K562 (cell line): ENCODE results near the gene KLK2. TPM values are rescaled to one million over a fixed set of nuclear protein-coding genes. Genes with fewer than 3 reads are reported as not detected.
A peak's percentile ranks its signal among the peaks of the same experiment; 100 is the strongest.

Source experiments
- ATAC-seq: fragments of 200-7000 bp; cut with Tn5 transposase; 3 replicates; pipeline ENCODE4 v1.9.1; 2020; ENCODE audit warnings: moderate library complexity
- BruUV-seq: library from RNA; stranded (reverse); fragments of 400-500 nt; replicated peaks from 2 replicates; lab custom pipeline; 2021; lab: Mats Ljungman, UMichigan
- CTCF ChIA-PET: fragments of 300-600 bp; formaldehyde crosslinking; extraction: SDS; loops from one replicate; lab custom pipeline; 2021; ENCODE audit warnings: low intra/inter-chr PET ratio; lab: Yijun Ruan, JAX
- POLR2A ChIA-PET: fragments of 300-600, 350-650 bp; sonication (Branson Sonifier 250); formaldehyde crosslinking; extraction: SDS; loops from one replicate; lab custom pipeline; 2021; ENCODE audit warnings: antibody characterized with exemption, inconsistent platforms; lab: Yijun Ruan, JAX
- DNase-seq, 4 experiments: peaks; one replicate each; pipeline versions ENCODE4 v3.0.0 to v3.0.0-alpha.2; 2011 to 2018; ENCODE audit warnings: low spot score in 3 of 4, mixed read lengths in 3 of 4; ENCODE audit errors: extremely low read depth in 1 of 4
- FAIRE-seq: peaks from 2 replicates; lab custom pipeline; 2011; peaks lifted over from hg19 to GRCh38; lab: Jason Lieb, UNC
- H2AFZ ChIP-seq: 2 replicates; pipeline ENCODE4 v1.6.0; 2011; ENCODE audit warnings: low read depth, low read length, control low read depth, inconsistent platforms
- H3K27ac ChIP-seq: fragments of 200-600 bp; 3 replicates; pipeline ENCODE4 v1.8.0; 2011; ENCODE audit warnings: low read depth, mild to moderate bottlenecking, control low read depth, inconsistent platforms, low read length, moderate library complexity, mixed read lengths; ENCODE audit errors: extremely low read depth
- H3K27me3 ChIP-seq, 2 experiments: fragments of 300-600 bp in 1 of 2; 2 replicates in 1 of 2; 3 replicates in 1 of 2; pipeline versions ENCODE4 v1.6.0 to v1.8.0; 2011; ENCODE audit warnings: inconsistent platforms in 2 of 2, low read length in 2 of 2, mild to moderate bottlenecking in 1 of 2, mixed read lengths in 1 of 2, moderate library complexity in 1 of 2; ENCODE audit not compliant: control insufficient read depth in 2 of 2, insufficient read depth in 2 of 2
- H3K36me3 ChIP-seq: fragments of 300-600 bp; 3 replicates; pipeline ENCODE4 v1.8.0; 2011; ENCODE audit warnings: mild to moderate bottlenecking, low read length, inconsistent platforms; ENCODE audit not compliant: control insufficient read depth, insufficient read depth
- H3K4me1 ChIP-seq, 2 experiments: fragments of 200-600 bp in 1 of 2; replicated peaks in 1 of 2; 2 replicates in 1 of 2; 3 replicates in 1 of 2; pipeline versions ENCODE4 v1.5.1 to v1.8.0; 2011; ENCODE audit warnings: inconsistent platforms in 2 of 2, low read length in 2 of 2, mild to moderate bottlenecking in 1 of 2, mixed read lengths in 1 of 2, moderate library complexity in 1 of 2; ENCODE audit not compliant: control insufficient read depth in 2 of 2, insufficient read depth in 2 of 2
- H3K4me2 ChIP-seq: 2 replicates; pipeline ENCODE4 v1.6.1; 2011; ENCODE audit warnings: low read length, control low read depth, inconsistent platforms, mixed read lengths; ENCODE audit not compliant: insufficient read depth
- H3K4me3 ChIP-seq: fragments of 200-600 bp; sonication (generic), shearing (Covaris generic); 2 replicates; pipeline ENCODE4 v1.5.1; 2016; ENCODE audit warnings: control low read depth, inconsistent platforms
- H3K79me2 ChIP-seq: fragments of 200-600 bp; 3 replicates; pipeline ENCODE4 v1.8.0; 2011; ENCODE audit warnings: low read length, inconsistent platforms; ENCODE audit not compliant: control insufficient read depth, insufficient read depth
- H3K9ac ChIP-seq, 2 experiments: 2 replicates each; pipeline versions ENCODE4 v1.6.0 to v1.6.1; 2011; ENCODE audit warnings: low read depth in 2 of 2, low read length in 2 of 2, control low read depth in 1 of 2, inconsistent platforms in 1 of 2, mild to moderate bottlenecking in 1 of 2, mixed read lengths in 1 of 2; ENCODE audit not compliant: insufficient read depth in 1 of 2
- H3K9me1 ChIP-seq: one replicate; pipeline ENCODE4 v1.6.0; 2011; ENCODE audit warnings: inconsistent platforms, mild to moderate bottlenecking, low read length, moderate library complexity; ENCODE audit not compliant: control insufficient read depth, insufficient read depth
- H3K9me3 ChIP-seq: replicated peaks from 2 replicates; pipeline ENCODE4 v1.5.1; 2011; ENCODE audit warnings: low read depth, low read length, inconsistent platforms; ENCODE audit not compliant: control insufficient read depth, insufficient read depth
- H4K20me1 ChIP-seq: replicated peaks from 2 replicates; pipeline ENCODE4 v1.6.1; 2011; ENCODE audit warnings: low read length, inconsistent platforms, mixed read lengths; ENCODE audit not compliant: control insufficient read depth, insufficient read depth
- CTCF ChIP-seq, 3 experiments: IDR thresholded peaks in 2 of 3; conservative IDR thresholded peaks in 1 of 3; 2 replicates each; pipeline ENCODE4 v1.5.1; 2011 to 2012; ENCODE audit warnings: low read length in 3 of 3, mild to moderate bottlenecking in 3 of 3, control low read depth in 2 of 3, improper control_type of control experiment in 1 of 3, inconsistent platforms in 1 of 3, low read depth in 1 of 3, mixed read lengths in 1 of 3, moderate library complexity in 1 of 3; ENCODE audit not compliant: insufficient read depth in 2 of 3
- CTCFL ChIP-seq: IDR thresholded peaks from 2 replicates; pipeline ENCODE4 v1.6.1; 2011; ENCODE audit warnings: borderline replicate concordance, low read depth, mild to moderate bottlenecking, moderate library complexity, low read length; ENCODE audit not compliant: insufficient read depth, poor library complexity, severe bottlenecking
- RFX1 ChIP-seq: fragments of 450-650 bp; IDR thresholded peaks from 2 replicates; pipeline ENCODE4 v1.6.1; 2016; ENCODE audit warnings: mild to moderate bottlenecking, moderate library complexity
- ZNF133 ChIP-seq: fragments of 250-450 bp; sonication (Bioruptor Pico); IDR thresholded peaks from 2 replicates; pipeline ENCODE4 v1.4.0; 2020; ENCODE audit warnings: mild to moderate bottlenecking
- ZNF445 ChIP-seq: fragments of 250-450 bp; sonication (Bioruptor Pico); IDR thresholded peaks from 2 replicates; pipeline ENCODE4 v1.4.0; 2020; ENCODE audit warnings: low read depth, mild to moderate bottlenecking, moderate library complexity
- WGBS: fragments of 100-300 bp; shearing (Covaris generic); methylation state at CpG from one replicate; pipeline ENCODE4 v1.1.6; 2016; ENCODE audit warnings: low coverage, mixed read lengths; ENCODE audit not compliant: insufficient coverage; ENCODE audit errors: missing lambda C conversion rate; 5-methylcytosine and 5-hydroxymethylcytosine counted together
- in situ Hi-C: fragments of 300-500 bp; cut with MboI; formaldehyde crosslinking; loops from 4 replicates; pipeline ENCODE4 v1.15.0; 2018; ENCODE audit warnings: inconsistent platforms, mixed read lengths
- intact Hi-C: fragments of 100-400 bp; cut with micrococcal nuclease; formaldehyde crosslinking; loops from 2 replicates; pipeline ENCODE4 v1.14.2; 2022
- polyA plus RNA-seq, 8 experiments: library from polyadenylated mRNA; depleted of rRNA in 4 of 8; stranded (reverse) in 5 of 8; unstranded in 3 of 8; fragments of >200 nt; fragmentation: Nextera tagmentation in 2 of 8; fragmentation: Illumina TruSeq in 1 of 8; extraction: Ambion mirVana in 2 of 8; extraction: Trizol in 1 of 8; gene quantifications; 2 replicates each; pipeline versions ENCODE4 v1.2.1 to v1.2.3, GENCODE V29; 2011 to 2014; ENCODE audit warnings: inconsistent platforms in 1 of 8, missing spikeins in 1 of 8
- total RNA-seq, 7 experiments: library from RNA; depleted of rRNA in 6 of 7; stranded (reverse); fragments of >200 nt in 6 of 7; fragmentation: Illumina TruSeq in 2 of 7; extraction: Trizol in 2 of 7; gene quantifications; 2 replicates each; pipeline versions ENCODE4 v1.2.1 to v1.2.3, GENCODE V29; 2011 to 2021; ENCODE audit warnings: low replicate concordance in 1 of 7

KLK2 gene
- total and polyA plus RNA-seq, 9 of the 15 experiments (the other 6 are each of a cell fraction or from before 2014, with no cell fraction given), result 0.11 to 0.47 (median 0.23) TPM; not detected in 1

GRCh38 chr19:50928831-50929230 lies 55.6 kb downstream of the KLK2 start:
- H3K27ac ChIP-seq, result no peak overlapping the region
- no peak overlapping the region for H2AFZ ChIP-seq
- H3K27me3 ChIP-seq, result peaks cover 5 to 17% of the 10 kb centered on the region in 2 experiments; a peak in 3 of 5 replicates
- no peaks in the 10 kb centered on the region for H3K9me1 ChIP-seq
- H3K9ac ChIP-seq, result no peak overlapping the region
- WGBS, result 5% methylated on average over 5 of the region's 5 CpGs
- H3K4me1 ChIP-seq, result peaks cover 0 to 4% of the 10 kb centered on the region in 2 experiments; a peak in 2 of 5 replicates
- no peaks in the 10 kb centered on the region for H3K79me2 ChIP-seq
- DNase-seq (no peak), ATAC-seq (no peak), FAIRE-seq (no peak)
- H3K4me2 ChIP-seq, result no peak overlapping the region
- CTCF ChIA-PET, result interaction anchor here (1.9 kb wide), 1 partner anchor 166 kb away, joined by 15 read pairs; no protein-coding TSS in a partner anchor
- intact Hi-C loops, result no loop called here
- in situ Hi-C loops, result loop anchor here (5.0 kb wide), 1 partner anchor 163 kb away; no protein-coding TSS in a partner anchor
- no peaks in the 10 kb centered on the region for H3K36me3 ChIP-seq
- no peak overlapping the region for H3K4me3 ChIP-seq
- POLR2A ChIA-PET, result interaction anchor here (0.7 kb wide), 1 partner anchor 96 kb away, joined by 3 read pairs; no protein-coding TSS in a partner anchor
- H3K9me3 ChIP-seq, result no peaks in the 10 kb centered on the region
- no TSS peak for BruUV-seq
- peaks cover 5% of the 10 kb centered on the region; the same call in 1 of the 2 replicates for H4K20me1 ChIP-seq
- TF ChIP-seq CTCF (IDR thresholded peaks at IDR 0.05 in 2 of 3, conservative IDR thresholded peaks at IDR 0.05 in 1 of 3; ENCODE audit: insufficient read depth in 2 of 3, low read depth in 1 of 3, low read length in 3 of 3) (0 out of 6 replicates have a peak, but pooled peaks of 1 of the 3 experiments have one; percentile 6), CTCFL (peak; percentile 47), ZNF133 (CRISPR knock-in tag) (no peak), ZNF445 (CRISPR knock-in tag) (no peak), RFX1 (peak; percentile 34; the same call in 1 of the 2 replicates)

Other genes starting within 250 kb of the KLK2 start
Only the 7 nearest of the 20 such genes appear.
- not detected in 2 replicates for gene ACP4, start 83.0 kb upstream of the KLK2 start, total RNA-seq (2014; rRNA removed)
- not detected in 2 replicates for gene ACP4, start 83.0 kb upstream of the KLK2 start, total RNA-seq (2014; rRNA removed; fragmentation: Illumina TruSeq; extraction: Trizol)
- gene ACP4, start 83.0 kb upstream of the KLK2 start, total RNA-seq (2015; rRNA removed; fragmentation: Illumina TruSeq; extraction: Trizol), result not detected in 2 replicates
- not detected in 2 replicates for gene ACP4, start 83.0 kb upstream of the KLK2 start, total RNA-seq (2021)
- not detected in 2 replicates for gene ACP4, start 83.0 kb upstream of the KLK2 start, polyA plus RNA-seq (2011; rRNA removed)
- not detected in 2 replicates for gene ACP4, start 83.0 kb upstream of the KLK2 start, polyA plus RNA-seq (2014; fragmentation: Illumina TruSeq; extraction: Trizol)
- gene ACP4, start 83.0 kb upstream of the KLK2 start, polyA plus RNA-seq (2014; fragmentation: Nextera tagmentation; extraction: Ambion mirVana), result not detected
- not detected in 2 replicates for gene ACP4, start 83.0 kb upstream of the KLK2 start, polyA plus RNA-seq (2014; rRNA removed)
- gene KLK1, start 49.7 kb upstream of the KLK2 start, total RNA-seq (2014; rRNA removed), result 1.2 and 3.1 TPM in 2 replicates
- 1.5 TPM in 2 replicates for gene KLK1, start 49.7 kb upstream of the KLK2 start, total RNA-seq (2014; rRNA removed; fragmentation: Illumina TruSeq; extraction: Trizol)
- 0.87 and 1.3 TPM in 2 replicates for gene KLK1, start 49.7 kb upstream of the KLK2 start, total RNA-seq (2015; rRNA removed; fragmentation: Illumina TruSeq; extraction: Trizol)
- gene KLK1, start 49.7 kb upstream of the KLK2 start, total RNA-seq (2021), result 9.3 and 11.7 TPM in 2 replicates
- gene KLK1, start 49.7 kb upstream of the KLK2 start, polyA plus RNA-seq (2011; rRNA removed), result 9.6 and 13.5 TPM in 2 replicates
- 14.3 and 15.4 TPM in 2 replicates for gene KLK1, start 49.7 kb upstream of the KLK2 start, polyA plus RNA-seq (2014; fragmentation: Illumina TruSeq; extraction: Trizol)
- 10 to 100 TPM in 1 of 2 experiments, 1 to 10 TPM in 1; 9.1 to 10.3 TPM for gene KLK1, start 49.7 kb upstream of the KLK2 start, polyA plus RNA-seq (2014; fragmentation: Nextera tagmentation; extraction: Ambion mirVana)
- gene KLK1, start 49.7 kb upstream of the KLK2 start, polyA plus RNA-seq (2014; rRNA removed), result 5.3 and 9.8 TPM in 2 replicates
- not detected in 2 replicates for gene KLK15, start 39.9 kb upstream of the KLK2 start, total RNA-seq (2014; rRNA removed)
- not detected in 2 replicates for gene KLK15, start 39.9 kb upstream of the KLK2 start, total RNA-seq (2014; rRNA removed; fragmentation: Illumina TruSeq; extraction: Trizol)
- gene KLK15, start 39.9 kb upstream of the KLK2 start, total RNA-seq (2015; rRNA removed; fragmentation: Illumina TruSeq; extraction: Trizol), result not detected in 2 replicates
- not detected in 2 replicates for gene KLK15, start 39.9 kb upstream of the KLK2 start, total RNA-seq (2021)
- not detected in 2 replicates for gene KLK15, start 39.9 kb upstream of the KLK2 start, polyA plus RNA-seq (2011; rRNA removed)
- gene KLK15, start 39.9 kb upstream of the KLK2 start, polyA plus RNA-seq (2014; fragmentation: Illumina TruSeq; extraction: Trizol), result not detected in 2 replicates
- not detected for gene KLK15, start 39.9 kb upstream of the KLK2 start, polyA plus RNA-seq (2014; fragmentation: Nextera tagmentation; extraction: Ambion mirVana)
- gene KLK15, start 39.9 kb upstream of the KLK2 start, polyA plus RNA-seq (2014; rRNA removed), result not detected in 2 replicates
- gene KLK3, start 18.5 kb upstream of the KLK2 start, total RNA-seq (2014; rRNA removed), result not detected in 2 replicates
- not detected in 2 replicates for gene KLK3, start 18.5 kb upstream of the KLK2 start, total RNA-seq (2014; rRNA removed; fragmentation: Illumina TruSeq; extraction: Trizol)
- not detected in 2 replicates for gene KLK3, start 18.5 kb upstream of the KLK2 start, total RNA-seq (2015; rRNA removed; fragmentation: Illumina TruSeq; extraction: Trizol)
- not detected in 2 replicates for gene KLK3, start 18.5 kb upstream of the KLK2 start, total RNA-seq (2021)
- gene KLK3, start 18.5 kb upstream of the KLK2 start, polyA plus RNA-seq (2011; rRNA removed), result not detected in 2 replicates
- gene KLK3, start 18.5 kb upstream of the KLK2 start, polyA plus RNA-seq (2014; fragmentation: Illumina TruSeq; extraction: Trizol), result not detected in 2 replicates
- not detected for gene KLK3, start 18.5 kb upstream of the KLK2 start, polyA plus RNA-seq (2014; fragmentation: Nextera tagmentation; extraction: Ambion mirVana)
- not detected in 2 replicates for gene KLK3, start 18.5 kb upstream of the KLK2 start, polyA plus RNA-seq (2014; rRNA removed)
- gene KLK4, start 38.0 kb downstream of the KLK2 start, total RNA-seq (2014; rRNA removed), result not detected in 2 replicates
- gene KLK4, start 38.0 kb downstream of the KLK2 start, total RNA-seq (2014; rRNA removed; fragmentation: Illumina TruSeq; extraction: Trizol), result not detected in 2 replicates
- not detected in 2 replicates for gene KLK4, start 38.0 kb downstream of the KLK2 start, total RNA-seq (2015; rRNA removed; fragmentation: Illumina TruSeq; extraction: Trizol)
- not detected in 2 replicates for gene KLK4, start 38.0 kb downstream of the KLK2 start, total RNA-seq (2021)
- not detected in 2 replicates for gene KLK4, start 38.0 kb downstream of the KLK2 start, polyA plus RNA-seq (2011; rRNA removed)
- not detected in 2 replicates for gene KLK4, start 38.0 kb downstream of the KLK2 start, polyA plus RNA-seq (2014; fragmentation: Illumina TruSeq; extraction: Trizol)
- gene KLK4, start 38.0 kb downstream of the KLK2 start, polyA plus RNA-seq (2014; fragmentation: Nextera tagmentation; extraction: Ambion mirVana), result not detected
- not detected in 2 replicates for gene KLK4, start 38.0 kb downstream of the KLK2 start, polyA plus RNA-seq (2014; rRNA removed)
- gene KLK5, start 79.6 kb downstream of the KLK2 start, total RNA-seq (2014; rRNA removed), result not detected in 2 replicates
- not detected in 2 replicates for gene KLK5, start 79.6 kb downstream of the KLK2 start, total RNA-seq (2014; rRNA removed; fragmentation: Illumina TruSeq; extraction: Trizol)
- not detected in 2 replicates for gene KLK5, start 79.6 kb downstream of the KLK2 start, total RNA-seq (2015; rRNA removed; fragmentation: Illumina TruSeq; extraction: Trizol)
- gene KLK5, start 79.6 kb downstream of the KLK2 start, total RNA-seq (2021), result not detected in 2 replicates
- gene KLK5, start 79.6 kb downstream of the KLK2 start, polyA plus RNA-seq (2011; rRNA removed), result not detected in 2 replicates
- gene KLK5, start 79.6 kb downstream of the KLK2 start, polyA plus RNA-seq (2014; fragmentation: Illumina TruSeq; extraction: Trizol), result not detected in 2 replicates
- not detected for gene KLK5, start 79.6 kb downstream of the KLK2 start, polyA plus RNA-seq (2014; fragmentation: Nextera tagmentation; extraction: Ambion mirVana)
- not detected in 2 replicates for gene KLK5, start 79.6 kb downstream of the KLK2 start, polyA plus RNA-seq (2014; rRNA removed)
- gene KLK6, start 96.2 kb downstream of the KLK2 start, total RNA-seq (2014; rRNA removed), result not detected in 2 replicates
- not detected in 2 replicates for gene KLK6, start 96.2 kb downstream of the KLK2 start, total RNA-seq (2014; rRNA removed; fragmentation: Illumina TruSeq; extraction: Trizol)
- gene KLK6, start 96.2 kb downstream of the KLK2 start, total RNA-seq (2015; rRNA removed; fragmentation: Illumina TruSeq; extraction: Trizol), result not detected in 2 replicates
- gene KLK6, start 96.2 kb downstream of the KLK2 start, total RNA-seq (2021), result not detected in 2 replicates
- not detected in 2 replicates for gene KLK6, start 96.2 kb downstream of the KLK2 start, polyA plus RNA-seq (2011; rRNA removed)
- not detected in 2 replicates for gene KLK6, start 96.2 kb downstream of the KLK2 start, polyA plus RNA-seq (2014; fragmentation: Illumina TruSeq; extraction: Trizol)
- gene KLK6, start 96.2 kb downstream of the KLK2 start, polyA plus RNA-seq (2014; fragmentation: Nextera tagmentation; extraction: Ambion mirVana), result not detected
- not detected in 2 replicates for gene KLK6, start 96.2 kb downstream of the KLK2 start, polyA plus RNA-seq (2014; rRNA removed)